Measurements from ENCODE around the gene MTHFR. TPM values are rescaled to one million over a fixed set of nuclear protein-coding genes. Genes with fewer than 3 reads are reported as not detected.

MTHFR gene
- polyA plus RNA-seq, 1 donor from 2014 or later = 21.2 TPM

DNA sequence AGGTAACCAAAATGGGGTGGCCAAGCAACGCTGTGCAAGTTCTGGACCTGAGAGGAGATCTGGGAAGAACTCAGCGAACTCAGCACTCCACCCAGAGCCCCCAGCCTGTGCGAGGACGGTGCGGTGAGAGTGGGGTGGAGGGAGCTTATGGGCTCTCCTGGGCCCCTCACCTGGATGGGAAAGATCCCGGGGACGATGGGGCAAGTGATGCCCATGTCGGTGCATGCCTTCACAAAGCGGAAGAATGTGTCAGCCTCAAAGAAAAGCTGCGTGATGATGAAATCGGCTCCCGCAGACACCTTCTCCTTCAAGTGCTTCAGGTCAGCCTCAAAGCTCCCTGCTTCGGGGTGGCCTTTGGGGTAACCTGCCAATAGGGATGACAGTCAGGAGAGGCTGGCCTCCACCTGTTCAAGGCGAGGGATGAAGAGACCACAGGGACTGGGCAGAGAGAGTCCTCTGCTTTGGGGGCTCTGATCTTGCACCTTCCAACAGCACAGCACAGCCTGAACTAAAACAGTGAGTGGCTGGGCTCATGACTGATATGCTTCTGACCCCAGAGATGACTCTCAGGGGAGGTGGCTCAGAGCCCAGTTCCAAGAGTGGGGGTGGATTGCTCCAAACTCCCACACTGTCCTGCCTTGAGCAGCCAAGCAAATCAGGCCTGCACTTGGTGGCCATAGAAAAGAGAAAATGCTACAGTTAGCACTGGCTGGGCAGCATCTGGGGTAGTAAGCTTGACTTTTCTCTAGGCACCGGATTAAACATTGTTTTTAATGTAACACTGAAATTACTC, 9.5 kb downstream of the MTHFR start:
- Histone ChIP-seq H2AFZ (ENCODE audit: low read depth, low read length) (no peak overlapping the region), H3K9me2 (ENCODE audit: insufficient read depth, low read length) (no peaks in the 10 kb centered on the region), H3K27me3 (ENCODE audit: insufficient read depth, low read depth, low read length) (no peaks in the 10 kb centered on the region), H3K4me3 (ENCODE audit: low read length) (no peak overlapping the region), H3K36me3 (ENCODE audit: insufficient read depth, low read length) (no peaks in the 10 kb centered on the region), H4K20me1 (ENCODE audit: insufficient read depth) (no peaks in the 10 kb centered on the region), H3K79me2 (replicated peaks; ENCODE audit: insufficient read depth, low read length) (no peaks in the 10 kb centered on the region), H3K4me2 (ENCODE audit: low read length) (no peak overlapping the region), H3K27ac (ENCODE audit: low read length) (no peak overlapping the region), H3K9ac (ENCODE audit: low read length) (no peak overlapping the region), H3K9me3 (ENCODE audit: low read length) (no peaks in the 10 kb centered on the region), H3F3A (ENCODE audit: insufficient read depth, low read length, poor library complexity, severe bottlenecking) (no peaks in the 10 kb centered on the region)
- no peak for TF ChIP-seq EP300 (conservative IDR thresholded peaks at IDR 0.05; ENCODE audit: poor library complexity, severe bottlenecking)
- no peak for TF ChIP-seq SMC3 (conservative IDR thresholded peaks at IDR 0.05; ENCODE audit: poor library complexity)

DNA sequence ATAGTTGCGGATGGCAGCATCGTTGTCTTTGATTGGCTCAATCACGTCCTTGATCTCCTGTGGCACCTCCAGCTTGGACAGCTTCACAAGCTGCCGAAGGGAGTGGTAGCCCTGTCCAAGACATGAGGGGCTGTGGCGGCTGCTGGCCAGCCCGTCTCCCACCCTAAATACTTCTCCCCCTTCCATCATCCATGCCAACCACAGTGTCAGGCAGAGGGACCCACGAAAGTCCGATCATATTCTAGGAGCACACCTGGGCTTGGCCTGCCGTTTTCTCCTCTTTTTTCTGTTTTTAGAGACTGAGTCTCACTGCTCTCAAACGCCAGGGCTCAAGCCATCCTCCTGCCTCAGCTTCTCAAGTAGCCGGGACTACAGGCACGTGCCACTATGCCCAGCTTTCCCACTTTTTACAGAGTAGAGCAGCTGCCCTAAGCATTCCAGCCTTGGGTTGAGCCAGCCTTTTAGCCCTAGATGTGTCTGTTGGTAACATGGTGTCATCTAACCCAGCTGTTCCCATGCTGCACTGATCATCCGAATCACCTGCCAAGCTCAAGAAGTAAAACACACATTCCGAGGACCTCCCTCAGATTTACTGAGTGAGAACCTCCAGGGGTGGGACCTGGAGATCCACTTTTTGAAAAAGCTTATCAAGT, 10.4 kb downstream of the MTHFR start:
- Histone ChIP-seq H3K36me3 (ENCODE audit: insufficient read depth, low read length) (no peaks in the 10 kb centered on the region), H3K9me3 (ENCODE audit: low read length) (no peaks in the 10 kb centered on the region), H3K27me3 (ENCODE audit: insufficient read depth, low read depth, low read length) (no peaks in the 10 kb centered on the region), H3K4me3 (ENCODE audit: low read length) (no peak overlapping the region), H3K4me2 (ENCODE audit: low read length) (no peak overlapping the region), H4K20me1 (ENCODE audit: insufficient read depth) (no peaks in the 10 kb centered on the region), H3K79me2 (replicated peaks; ENCODE audit: insufficient read depth, low read length) (no peaks in the 10 kb centered on the region), H2AFZ (ENCODE audit: low read depth, low read length) (no peak overlapping the region), H3K27ac (ENCODE audit: low read length) (no peak overlapping the region), H3F3A (ENCODE audit: insufficient read depth, low read length, poor library complexity, severe bottlenecking) (no peaks in the 10 kb centered on the region), H3K9me2 (ENCODE audit: insufficient read depth, low read length) (no peaks in the 10 kb centered on the region), H3K9ac (ENCODE audit: low read length) (no peak overlapping the region)
- no peak for TF ChIP-seq POLR2AphosphoS5 (IDR thresholded peaks at IDR 0.05)
- no peak for TF ChIP-seq SMC3 (conservative IDR thresholded peaks at IDR 0.05; ENCODE audit: poor library complexity)
- no peak for TF ChIP-seq MXI1 (conservative IDR thresholded peaks at IDR 0.05; ENCODE audit: poor library complexity, severe bottlenecking)
- TF ChIP-seq, protein P1, sequence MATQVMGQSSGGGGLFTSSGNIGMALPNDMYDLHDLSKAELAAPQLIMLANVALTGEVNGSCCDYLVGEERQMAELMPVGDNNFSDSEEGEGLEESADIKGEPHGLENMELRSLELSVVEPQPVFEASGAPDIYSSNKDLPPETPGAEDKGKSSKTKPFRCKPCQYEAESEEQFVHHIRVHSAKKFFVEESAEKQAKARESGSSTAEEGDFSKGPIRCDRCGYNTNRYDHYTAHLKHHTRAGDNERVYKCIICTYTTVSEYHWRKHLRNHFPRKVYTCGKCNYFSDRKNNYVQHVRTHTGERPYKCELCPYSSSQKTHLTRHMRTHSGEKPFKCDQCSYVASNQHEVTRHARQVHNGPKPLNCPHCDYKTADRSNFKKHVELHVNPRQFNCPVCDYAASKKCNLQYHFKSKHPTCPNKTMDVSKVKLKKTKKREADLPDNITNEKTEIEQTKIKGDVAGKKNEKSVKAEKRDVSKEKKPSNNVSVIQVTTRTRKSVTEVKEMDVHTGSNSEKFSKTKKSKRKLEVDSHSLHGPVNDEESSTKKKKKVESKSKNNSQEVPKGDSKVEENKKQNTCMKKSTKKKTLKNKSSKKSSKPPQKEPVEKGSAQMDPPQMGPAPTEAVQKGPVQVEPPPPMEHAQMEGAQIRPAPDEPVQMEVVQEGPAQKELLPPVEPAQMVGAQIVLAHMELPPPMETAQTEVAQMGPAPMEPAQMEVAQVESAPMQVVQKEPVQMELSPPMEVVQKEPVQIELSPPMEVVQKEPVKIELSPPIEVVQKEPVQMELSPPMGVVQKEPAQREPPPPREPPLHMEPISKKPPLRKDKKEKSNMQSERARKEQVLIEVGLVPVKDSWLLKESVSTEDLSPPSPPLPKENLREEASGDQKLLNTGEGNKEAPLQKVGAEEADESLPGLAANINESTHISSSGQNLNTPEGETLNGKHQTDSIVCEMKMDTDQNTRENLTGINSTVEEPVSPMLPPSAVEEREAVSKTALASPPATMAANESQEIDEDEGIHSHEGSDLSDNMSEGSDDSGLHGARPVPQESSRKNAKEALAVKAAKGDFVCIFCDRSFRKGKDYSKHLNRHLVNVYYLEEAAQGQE (IDR thresholded peaks at IDR 0.05; ENCODE audit: borderline replicate concordance) = no peak
- no peak for TF ChIP-seq TAF1 (IDR thresholded peaks at IDR 0.05; ENCODE audit: low read depth)

DNA sequence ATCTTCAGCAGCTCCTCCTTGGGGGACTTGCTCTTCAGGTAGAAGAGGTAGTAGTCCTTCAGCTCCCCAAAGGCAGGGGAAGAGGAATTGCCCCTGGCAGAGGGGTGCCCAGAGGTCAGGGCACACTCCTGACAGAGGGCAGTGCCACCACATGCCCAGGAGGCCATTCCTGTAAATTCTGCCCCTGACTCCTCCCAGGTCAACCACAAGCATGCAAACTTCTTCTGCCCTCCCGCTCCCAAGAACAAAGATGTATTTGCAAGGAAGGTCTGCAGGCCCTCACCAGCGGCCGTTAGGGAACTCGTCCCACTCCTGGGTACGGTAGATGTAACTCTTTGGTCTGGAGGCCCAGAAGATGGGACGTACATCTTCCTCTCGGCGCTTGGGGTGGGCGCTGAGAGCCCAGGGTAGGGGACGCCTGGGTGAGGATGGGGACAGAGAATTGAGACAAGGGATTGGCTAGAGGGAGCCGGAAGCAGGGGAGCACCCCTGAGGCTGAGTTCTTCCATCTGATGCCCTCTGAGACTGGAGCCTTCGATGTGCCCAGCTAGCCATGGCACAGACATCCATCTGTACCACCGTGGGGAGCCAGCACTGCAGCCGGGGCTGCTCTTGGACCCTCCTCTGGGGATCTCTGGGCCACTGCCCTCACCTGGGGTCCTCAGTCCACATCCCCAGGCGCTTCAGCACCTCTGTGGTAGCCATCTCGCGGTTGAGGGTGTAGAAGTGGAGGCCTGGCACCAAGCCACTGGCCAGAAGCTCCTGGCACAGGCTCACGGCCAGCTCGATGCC, 11.1 kb downstream of the MTHFR start:
- H3K27ac ChIP-seq (ENCODE audit: low read length) = no peak overlapping the region

More for the DNA sequence above, 11.1 kb downstream of the MTHFR start:
- Histone ChIP-seq H2AFZ (ENCODE audit: low read depth, low read length) (no peak overlapping the region), H3K4me3 (ENCODE audit: low read length) (no peak overlapping the region), H3K36me3 (ENCODE audit: insufficient read depth, low read length) (no peaks in the 10 kb centered on the region), H3K9me2 (ENCODE audit: insufficient read depth, low read length) (no peaks in the 10 kb centered on the region), H3K79me2 (replicated peaks; ENCODE audit: insufficient read depth, low read length) (no peaks in the 10 kb centered on the region), H3K4me2 (ENCODE audit: low read length) (no peak overlapping the region), H3K9ac (ENCODE audit: low read length) (no peak overlapping the region), H3K9me3 (ENCODE audit: low read length) (no peaks in the 10 kb centered on the region), H3F3A (ENCODE audit: insufficient read depth, low read length, poor library complexity, severe bottlenecking) (no peaks in the 10 kb centered on the region), H4K20me1 (ENCODE audit: insufficient read depth) (no peaks in the 10 kb centered on the region), H3K27me3 (ENCODE audit: insufficient read depth, low read depth, low read length) (no peaks in the 10 kb centered on the region)
- TF ChIP-seq MXI1 (conservative IDR thresholded peaks at IDR 0.05; ENCODE audit: poor library complexity, severe bottlenecking) (no peak), SMC3 (conservative IDR thresholded peaks at IDR 0.05; ENCODE audit: poor library complexity) (no peak), POLR2AphosphoS5 (IDR thresholded peaks at IDR 0.05) (no peak)
- TF ChIP-seq, protein P1 (IDR thresholded peaks at IDR 0.05; ENCODE audit: borderline replicate concordance) = no peak
- TF ChIP-seq, protein P2, sequence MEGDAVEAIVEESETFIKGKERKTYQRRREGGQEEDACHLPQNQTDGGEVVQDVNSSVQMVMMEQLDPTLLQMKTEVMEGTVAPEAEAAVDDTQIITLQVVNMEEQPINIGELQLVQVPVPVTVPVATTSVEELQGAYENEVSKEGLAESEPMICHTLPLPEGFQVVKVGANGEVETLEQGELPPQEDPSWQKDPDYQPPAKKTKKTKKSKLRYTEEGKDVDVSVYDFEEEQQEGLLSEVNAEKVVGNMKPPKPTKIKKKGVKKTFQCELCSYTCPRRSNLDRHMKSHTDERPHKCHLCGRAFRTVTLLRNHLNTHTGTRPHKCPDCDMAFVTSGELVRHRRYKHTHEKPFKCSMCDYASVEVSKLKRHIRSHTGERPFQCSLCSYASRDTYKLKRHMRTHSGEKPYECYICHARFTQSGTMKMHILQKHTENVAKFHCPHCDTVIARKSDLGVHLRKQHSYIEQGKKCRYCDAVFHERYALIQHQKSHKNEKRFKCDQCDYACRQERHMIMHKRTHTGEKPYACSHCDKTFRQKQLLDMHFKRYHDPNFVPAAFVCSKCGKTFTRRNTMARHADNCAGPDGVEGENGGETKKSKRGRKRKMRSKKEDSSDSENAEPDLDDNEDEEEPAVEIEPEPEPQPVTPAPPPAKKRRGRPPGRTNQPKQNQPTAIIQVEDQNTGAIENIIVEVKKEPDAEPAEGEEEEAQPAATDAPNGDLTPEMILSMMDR (IDR thresholded peaks at IDR 0.05; ENCODE audit: poor library complexity, severe bottlenecking) = no peak

Data from neural cell (in vitro differentiated cells).